ENCODE results near the gene OR2T29.

Gene OR2T29

DNA sequence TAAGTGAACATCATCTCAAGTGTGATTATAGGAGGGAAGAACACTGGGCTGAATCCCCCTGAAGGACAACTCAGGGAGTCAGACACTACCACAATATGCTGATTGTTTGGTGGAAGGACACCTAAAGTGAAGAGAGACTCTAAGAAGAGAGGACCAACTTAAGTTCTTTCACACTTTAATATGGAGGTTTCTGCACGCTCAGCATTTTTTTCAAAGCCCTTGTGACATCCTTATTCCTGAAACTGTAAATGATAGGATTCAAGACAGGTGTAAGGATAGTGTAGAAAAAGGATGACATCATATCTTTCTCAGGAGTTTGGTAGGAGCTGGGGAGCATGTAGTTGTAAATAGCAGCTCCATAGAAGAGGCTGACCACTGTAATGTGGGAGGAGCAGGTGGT, 30.1 kb upstream of the OR2T29 start:
- DNase-seq = no peak
- H3F3A ChIP-seq (ENCODE audit: insufficient read depth, low read length) = no peaks in the 10 kb centered on the region
- H3K9ac ChIP-seq (ENCODE audit: low read length) = no peak overlapping the region
- H2AFZ ChIP-seq (ENCODE audit: low read length) = no peak overlapping the region
- H3K4me1 ChIP-seq (ENCODE audit: low read length) = no peaks in the 10 kb centered on the region
- H3K79me2 ChIP-seq (ENCODE audit: low read length) = no peaks in the 10 kb centered on the region
- TF ChIP-seq EZH2phosphoT487 (IDR thresholded peaks at IDR 0.05; ENCODE audit: low read length) = no peak
- TF ChIP-seq, protein P1, sequence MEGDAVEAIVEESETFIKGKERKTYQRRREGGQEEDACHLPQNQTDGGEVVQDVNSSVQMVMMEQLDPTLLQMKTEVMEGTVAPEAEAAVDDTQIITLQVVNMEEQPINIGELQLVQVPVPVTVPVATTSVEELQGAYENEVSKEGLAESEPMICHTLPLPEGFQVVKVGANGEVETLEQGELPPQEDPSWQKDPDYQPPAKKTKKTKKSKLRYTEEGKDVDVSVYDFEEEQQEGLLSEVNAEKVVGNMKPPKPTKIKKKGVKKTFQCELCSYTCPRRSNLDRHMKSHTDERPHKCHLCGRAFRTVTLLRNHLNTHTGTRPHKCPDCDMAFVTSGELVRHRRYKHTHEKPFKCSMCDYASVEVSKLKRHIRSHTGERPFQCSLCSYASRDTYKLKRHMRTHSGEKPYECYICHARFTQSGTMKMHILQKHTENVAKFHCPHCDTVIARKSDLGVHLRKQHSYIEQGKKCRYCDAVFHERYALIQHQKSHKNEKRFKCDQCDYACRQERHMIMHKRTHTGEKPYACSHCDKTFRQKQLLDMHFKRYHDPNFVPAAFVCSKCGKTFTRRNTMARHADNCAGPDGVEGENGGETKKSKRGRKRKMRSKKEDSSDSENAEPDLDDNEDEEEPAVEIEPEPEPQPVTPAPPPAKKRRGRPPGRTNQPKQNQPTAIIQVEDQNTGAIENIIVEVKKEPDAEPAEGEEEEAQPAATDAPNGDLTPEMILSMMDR (IDR thresholded peaks at IDR 0.05; ENCODE audit: low read length) = no peak
- TF ChIP-seq EZH2 (optimal IDR thresholded peaks at IDR 0.05; ENCODE audit: low read depth, low read length) = no peak
- no peak overlapping the region for H3K27ac ChIP-seq (ENCODE audit: low read length)
- H3K27me3 ChIP-seq (replicated peaks; ENCODE audit: insufficient read depth, low read length) = no peaks in the 10 kb centered on the region
- no peaks in the 10 kb centered on the region for H4K20me1 ChIP-seq (ENCODE audit: insufficient read depth, low read length)
- H3K9me3 ChIP-seq (replicated peaks; ENCODE audit: insufficient read depth, low read length) = no peaks in the 10 kb centered on the region
- no peaks in the 10 kb centered on the region for H3K9me2 ChIP-seq (replicated peaks; ENCODE audit: insufficient read depth, low read length)
- no peak overlapping the region for H3K4me3 ChIP-seq (ENCODE audit: low read length)
- no peaks in the 10 kb centered on the region for H3K36me3 ChIP-seq (replicated peaks; ENCODE audit: insufficient read depth, low read length)
- no peak overlapping the region for H3K4me2 ChIP-seq (ENCODE audit: low read depth, low read length)

DNA sequence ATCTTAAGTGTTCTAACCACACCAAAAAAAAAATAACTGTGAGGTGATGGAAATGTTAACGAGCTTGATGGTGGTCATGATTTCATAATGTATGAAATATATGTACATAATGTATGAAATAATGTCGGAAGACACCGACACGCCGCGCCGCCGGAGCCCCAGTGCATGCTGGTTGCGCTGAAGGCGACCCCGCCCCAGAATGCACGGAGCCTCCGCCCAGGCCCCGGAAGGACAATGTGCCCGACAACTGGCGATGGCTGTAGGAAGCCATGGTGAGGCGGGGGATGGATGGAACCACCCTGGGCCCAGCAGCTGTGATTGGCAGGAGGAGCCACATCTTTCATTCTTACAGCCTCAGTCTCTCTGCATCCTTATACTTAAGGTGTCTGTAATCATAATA, 27.5 kb upstream of the OR2T29 start:
- Histone ChIP-seq H3F3A (ENCODE audit: insufficient read depth, low read length) (no peaks in the 10 kb centered on the region), H3K9me3 (replicated peaks; ENCODE audit: insufficient read depth, low read length) (no peaks in the 10 kb centered on the region), H3K79me2 (ENCODE audit: low read length) (no peaks in the 10 kb centered on the region), H3K9ac (ENCODE audit: low read length) (no peak overlapping the region), H3K27me3 (replicated peaks; ENCODE audit: insufficient read depth, low read length) (no peaks in the 10 kb centered on the region), H3K27ac (ENCODE audit: low read length) (no peak overlapping the region), H3K9me2 (replicated peaks; ENCODE audit: insufficient read depth, low read length) (no peaks in the 10 kb centered on the region), H2AFZ (ENCODE audit: low read length) (no peak overlapping the region), H3K4me1 (ENCODE audit: low read length) (no peaks in the 10 kb centered on the region), H4K20me1 (ENCODE audit: insufficient read depth, low read length) (no peaks in the 10 kb centered on the region), H3K4me3 (ENCODE audit: low read length) (no peak overlapping the region), H3K36me3 (replicated peaks; ENCODE audit: insufficient read depth, low read length) (no peaks in the 10 kb centered on the region), H3K4me2 (ENCODE audit: low read depth, low read length) (no peak overlapping the region)
- TF ChIP-seq EZH2phosphoT487 (IDR thresholded peaks at IDR 0.05; ENCODE audit: low read length) = no peak
- TF ChIP-seq, protein P1 (IDR thresholded peaks at IDR 0.05; ENCODE audit: low read length) = no peak
- no peak for TF ChIP-seq EZH2 (optimal IDR thresholded peaks at IDR 0.05; ENCODE audit: low read depth, low read length)
- no peak for DNase-seq

DNA sequence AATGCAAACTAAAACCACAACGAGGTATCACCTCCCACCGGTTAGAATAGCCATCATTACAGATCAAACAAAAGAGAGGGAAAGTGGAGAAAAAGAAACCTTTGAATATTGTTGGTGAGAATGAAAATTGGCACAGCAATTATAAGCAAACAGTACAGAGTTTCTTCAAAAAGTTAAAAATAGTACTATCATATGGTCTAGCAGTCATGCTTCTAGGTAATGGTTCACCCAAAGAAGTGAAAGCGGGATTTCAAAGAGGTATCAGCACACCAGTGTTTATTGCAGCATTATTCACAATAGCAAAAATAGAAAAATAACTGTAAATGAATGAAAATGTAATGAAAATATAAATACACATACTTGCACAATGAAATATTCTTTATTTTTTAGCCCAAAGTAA, 26.8 kb upstream of the OR2T29 start:
- Histone ChIP-seq H3F3A (ENCODE audit: insufficient read depth, low read length) (no peaks in the 10 kb centered on the region), H3K36me3 (replicated peaks; ENCODE audit: insufficient read depth, low read length) (no peaks in the 10 kb centered on the region), H3K9ac (ENCODE audit: low read length) (no peak overlapping the region), H3K79me2 (ENCODE audit: low read length) (no peaks in the 10 kb centered on the region), H2AFZ (ENCODE audit: low read length) (no peak overlapping the region), H3K4me3 (ENCODE audit: low read length) (no peak overlapping the region), H3K27ac (ENCODE audit: low read length) (no peak overlapping the region), H3K4me2 (ENCODE audit: low read depth, low read length) (no peak overlapping the region), H3K9me3 (replicated peaks; ENCODE audit: insufficient read depth, low read length) (no peaks in the 10 kb centered on the region), H3K27me3 (replicated peaks; ENCODE audit: insufficient read depth, low read length) (no peaks in the 10 kb centered on the region), H4K20me1 (ENCODE audit: insufficient read depth, low read length) (no peaks in the 10 kb centered on the region), H3K4me1 (ENCODE audit: low read length) (no peaks in the 10 kb centered on the region), H3K9me2 (replicated peaks; ENCODE audit: insufficient read depth, low read length) (no peaks in the 10 kb centered on the region)
- TF ChIP-seq EZH2phosphoT487 (IDR thresholded peaks at IDR 0.05; ENCODE audit: low read length) = no peak
- no peak for TF ChIP-seq EZH2 (optimal IDR thresholded peaks at IDR 0.05; ENCODE audit: low read depth, low read length)
- TF ChIP-seq, protein P1 (IDR thresholded peaks at IDR 0.05; ENCODE audit: low read length) = no peak
- peak; percentile 6 for DNase-seq

Measured in MM.1S (cell line).